Measurements from ENCODE around the gene GLRA3.
"Not testable (repeated sequence)": the region's sequence is repeated elsewhere in the genome, so short reads cannot be mapped to it uniquely, and the experiment has no call there.

The GLRA3 gene

DNA sequence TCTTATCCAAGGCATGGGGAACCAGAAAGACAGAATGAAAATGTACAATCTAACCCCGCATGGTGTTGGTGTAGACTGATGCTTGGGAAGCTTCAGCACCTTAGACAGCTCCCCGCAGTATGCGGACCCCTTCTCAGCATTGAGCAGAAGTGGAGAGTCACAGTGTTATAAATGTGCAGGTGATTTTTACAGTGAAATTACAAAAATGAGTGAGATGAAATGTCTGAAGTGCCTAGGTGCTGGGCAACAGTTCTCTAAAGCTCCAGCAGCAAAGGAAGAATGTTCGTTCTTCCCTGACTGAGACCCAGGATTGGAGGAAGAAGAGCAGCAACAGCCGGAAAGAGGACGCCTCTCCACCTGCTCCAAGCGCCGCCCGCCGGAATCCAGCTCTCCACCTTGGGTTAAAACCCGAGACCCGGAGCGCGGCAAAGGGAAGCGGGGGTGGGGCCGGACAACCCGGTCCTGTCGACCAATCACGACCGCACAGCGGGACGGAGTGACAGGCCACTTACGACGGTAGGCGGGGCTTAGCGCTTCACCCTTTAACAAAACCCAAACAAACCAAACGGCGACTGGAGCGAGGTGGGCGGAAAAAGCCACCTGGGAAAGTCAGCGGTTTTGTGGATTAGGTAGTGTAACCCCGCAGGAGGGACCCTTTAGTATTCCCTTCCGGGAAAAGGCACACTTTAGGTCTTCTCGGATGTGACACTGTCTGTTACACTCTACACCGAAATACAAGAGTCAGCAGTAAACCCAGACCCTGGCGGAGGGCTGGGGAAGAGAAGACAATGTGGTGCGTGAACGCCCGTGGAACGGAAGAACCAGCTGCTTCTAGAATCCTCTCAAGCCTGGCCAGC, at the start of gene GLRA3:
GLRA3 (minus strand) TSS at position 403 of the 857 bp plus-strand sequence. CDS start 436 bp downstream, outside the sequence.
- DNase-seq, result peak in 1 of 2 donors; percentile 24

DNA sequence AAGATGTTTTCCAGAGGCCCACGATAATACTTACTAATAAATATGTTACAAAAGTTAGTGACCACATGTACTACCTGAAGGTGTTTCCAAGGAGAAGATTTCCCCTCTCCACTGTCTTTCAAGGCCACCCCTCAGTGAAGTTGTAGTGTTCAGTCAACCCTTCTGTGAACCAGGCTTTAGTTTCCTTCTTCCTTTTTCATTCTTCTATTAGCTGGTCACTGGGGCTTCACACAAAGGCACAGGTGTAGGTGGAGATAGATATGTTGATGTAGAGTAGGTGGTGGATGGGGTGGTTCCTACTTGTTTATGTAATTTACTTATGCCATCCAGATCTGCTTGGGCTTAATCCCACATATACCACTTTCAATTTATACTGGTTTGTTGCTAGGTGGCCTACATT, 45.9 kb upstream of the GLRA3 start:
- DNase-seq, result no peak

DNA sequence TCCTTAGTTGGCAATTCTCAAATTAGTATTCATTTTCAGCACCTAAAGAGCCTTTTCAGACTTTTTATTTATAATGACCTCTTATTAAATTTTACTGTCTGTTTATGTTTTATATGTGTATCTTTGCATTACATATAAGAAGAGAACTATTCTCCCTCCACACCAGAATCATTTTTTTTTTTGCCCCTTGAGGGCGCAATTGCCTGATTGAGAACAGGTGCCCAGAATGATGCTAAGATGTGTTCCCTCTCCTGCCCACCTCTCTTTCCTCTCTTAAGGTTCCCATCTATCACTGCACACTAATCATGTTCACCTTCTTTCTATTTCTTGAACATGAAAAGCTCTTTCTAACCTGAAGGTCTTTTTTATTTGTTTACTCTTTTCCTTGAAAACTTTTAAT, 44.9 kb upstream of the GLRA3 start:
- no peak for DNase-seq

DNA sequence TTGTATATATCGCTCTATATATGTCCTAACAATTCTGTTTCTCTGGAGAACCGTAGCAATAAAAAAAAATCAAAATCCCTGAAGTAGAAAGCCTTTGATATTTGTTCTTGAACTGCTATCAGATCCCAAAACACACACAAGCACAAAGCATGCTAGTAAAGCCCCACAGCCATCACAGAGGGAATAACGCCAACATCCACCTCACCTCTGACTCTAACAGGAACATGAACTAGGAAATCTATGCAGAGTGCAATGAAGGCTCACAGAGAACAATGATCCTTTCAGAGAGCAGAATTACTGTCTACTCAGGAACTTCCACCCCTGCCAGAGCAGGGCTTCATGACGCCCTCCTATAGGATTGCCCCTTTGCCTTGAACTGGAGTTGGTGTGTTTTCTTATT, 44.1 kb upstream of the GLRA3 start:
- DNase-seq, result not testable (repeated sequence)

DNA sequence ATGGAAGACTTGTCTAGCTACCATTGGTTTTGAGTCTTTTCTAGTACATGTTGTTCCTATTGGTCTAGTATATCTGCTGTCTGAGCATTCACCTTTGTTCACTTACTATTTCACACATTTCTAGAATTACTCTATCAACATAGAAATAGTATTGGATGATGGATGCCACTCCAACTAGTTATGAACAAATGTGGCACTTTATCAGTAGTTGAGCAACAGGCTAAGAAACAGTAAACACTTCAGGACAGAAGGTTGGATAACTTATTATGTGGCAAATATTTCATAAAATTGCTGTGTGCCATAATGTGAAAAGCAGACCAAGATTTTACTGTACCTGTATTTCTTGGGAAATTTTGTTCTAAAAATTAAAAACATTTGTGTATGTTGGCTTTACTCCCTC, 42.4 kb upstream of the GLRA3 start:
- DNase-seq, result no peak

DNA sequence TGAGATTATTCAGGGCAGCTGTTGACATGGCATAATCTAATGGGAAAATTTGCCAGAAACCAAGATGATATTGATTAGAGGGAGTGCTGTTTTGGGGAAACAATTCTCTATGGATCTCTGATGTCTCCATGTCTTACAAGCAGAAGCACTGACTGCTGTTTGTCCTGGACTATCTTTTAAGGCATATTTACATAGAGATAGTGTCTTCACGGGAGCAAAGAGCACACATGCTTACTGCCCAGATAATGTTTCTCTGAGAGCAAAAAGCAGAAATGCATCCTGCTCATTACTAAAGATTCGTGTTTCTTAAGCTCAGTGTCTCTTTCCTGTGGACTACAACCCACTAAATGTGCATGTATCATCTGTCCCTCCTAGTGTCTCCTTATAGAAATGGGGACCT, 41.3 kb upstream of the GLRA3 start:
- DNase-seq, result no peak

DNA sequence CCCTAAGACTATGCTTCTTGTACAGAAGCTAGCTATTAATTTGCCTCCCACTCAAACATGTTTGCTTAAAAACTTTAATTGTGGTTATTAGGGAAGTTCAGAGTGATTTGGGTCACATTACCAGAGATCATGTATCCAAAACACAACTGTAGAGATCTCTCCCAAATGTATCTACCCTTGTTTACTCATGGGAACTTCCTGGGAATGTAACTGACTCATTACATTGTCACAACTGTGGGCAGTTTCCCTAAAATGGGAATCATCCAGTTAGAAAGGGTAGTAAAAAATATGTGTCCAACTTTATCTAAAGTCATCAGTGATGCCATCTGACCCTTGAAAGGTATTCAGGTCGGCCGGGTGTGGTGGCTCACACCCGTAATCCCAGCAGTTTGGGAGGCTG, 40.3 kb upstream of the GLRA3 start:
- no peak for DNase-seq

DNA sequence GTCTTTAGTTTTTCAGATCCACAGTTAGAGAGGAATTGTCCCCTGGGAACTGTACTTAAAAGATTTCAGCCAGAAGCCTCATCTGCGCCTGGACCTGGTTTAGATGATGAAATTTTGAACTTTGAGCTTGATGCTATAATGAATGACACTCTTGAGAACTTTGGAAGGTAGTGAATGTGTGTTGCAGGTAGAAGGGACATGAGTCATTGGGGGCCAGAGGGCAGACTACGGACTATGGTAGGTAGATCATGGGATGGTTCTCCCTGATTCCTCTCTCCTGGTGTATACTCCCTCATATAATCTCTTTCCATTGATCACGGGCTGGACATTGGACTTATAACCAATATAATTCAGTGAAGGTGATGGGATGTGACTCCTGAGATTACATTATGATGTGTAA, 38.9 kb upstream of the GLRA3 start:
- DNase-seq, result no peak

DNA sequence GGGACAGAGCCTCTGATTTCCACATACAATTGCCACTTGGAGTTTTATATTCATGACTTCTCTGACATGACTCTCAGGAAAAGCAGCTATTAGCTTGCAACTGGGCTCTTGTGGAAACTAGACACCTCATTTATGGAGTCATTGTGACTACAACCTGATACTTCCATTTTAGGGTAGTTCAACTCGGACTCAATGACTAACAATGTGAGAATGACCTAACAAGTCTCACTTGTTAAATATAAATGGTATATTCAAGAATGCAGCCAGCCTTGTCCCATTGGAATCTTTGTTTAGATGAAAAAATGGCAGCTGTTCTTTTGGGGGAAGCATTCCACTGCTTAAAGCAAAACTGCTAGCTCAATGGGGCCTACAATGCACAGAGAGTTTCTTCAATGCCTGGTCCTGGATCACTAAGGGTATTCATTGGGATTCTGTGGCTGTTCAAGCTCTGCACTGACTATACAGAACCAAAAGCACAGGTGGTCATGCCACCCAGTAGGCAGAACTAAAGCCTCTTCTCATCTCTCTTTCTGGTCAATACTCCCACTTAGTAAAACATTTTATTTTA, 36.5 kb upstream of the GLRA3 start:
- DNase-seq, result no peak

DNA sequence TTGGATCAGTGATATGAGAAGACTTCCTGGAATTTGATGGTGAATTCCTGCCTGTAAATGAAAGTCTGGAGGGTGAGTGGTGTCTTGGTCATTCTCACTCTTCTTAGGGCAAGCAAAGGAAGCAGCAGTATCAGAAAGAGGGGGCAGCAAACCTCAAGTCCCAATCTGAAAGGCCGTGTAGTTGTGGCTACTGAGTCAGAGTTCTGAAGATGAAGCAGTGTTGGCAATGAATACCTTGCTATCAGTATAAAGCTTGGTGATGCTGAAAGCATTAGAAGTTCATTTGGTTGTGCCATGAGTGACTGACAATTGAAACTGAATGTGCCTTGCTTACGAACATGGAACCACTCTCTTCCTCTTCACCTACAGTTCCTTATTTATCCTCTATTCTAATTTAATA, 35.0 kb upstream of the GLRA3 start:
- no peak for DNase-seq

DNA sequence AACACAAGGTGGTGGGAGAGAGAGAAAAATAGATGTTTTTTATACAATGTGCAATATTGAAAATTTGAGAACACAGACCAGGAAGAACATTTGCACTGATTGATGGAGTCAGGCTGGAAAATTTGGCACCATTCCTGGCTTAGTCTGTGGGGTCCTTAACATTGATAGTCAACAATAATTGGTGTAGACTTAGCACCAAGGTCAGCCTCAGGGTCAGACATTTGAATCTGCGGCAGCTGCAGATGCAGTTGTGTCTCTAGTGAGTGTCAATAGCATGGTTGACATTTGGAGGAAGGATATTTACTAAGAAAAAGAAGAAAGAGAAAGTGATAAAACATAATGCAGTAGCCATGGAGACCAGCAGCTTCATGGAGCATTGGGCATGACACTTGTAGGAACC, 31.5 kb upstream of the GLRA3 start:
- no peak for DNase-seq

DNA sequence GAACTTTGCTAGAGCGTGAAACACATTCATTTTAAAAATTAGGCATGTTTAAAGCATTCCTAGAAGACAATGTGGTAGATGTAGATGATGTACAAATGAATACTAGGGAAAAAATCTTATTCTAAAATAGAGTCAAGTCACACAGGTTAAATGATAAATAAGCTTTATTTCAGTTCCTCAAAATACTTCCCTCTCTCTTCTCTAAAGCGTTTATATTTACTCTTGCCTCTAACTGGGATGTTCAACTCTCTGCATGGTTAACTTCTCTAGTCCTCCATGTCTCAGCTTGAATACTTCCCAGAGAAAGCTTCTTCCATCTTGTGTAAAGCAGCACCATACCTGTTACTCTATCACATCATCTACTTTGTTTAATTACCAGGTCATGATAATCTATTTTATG, 30.9 kb upstream of the GLRA3 start:
- DNase-seq, result no peak

DNA sequence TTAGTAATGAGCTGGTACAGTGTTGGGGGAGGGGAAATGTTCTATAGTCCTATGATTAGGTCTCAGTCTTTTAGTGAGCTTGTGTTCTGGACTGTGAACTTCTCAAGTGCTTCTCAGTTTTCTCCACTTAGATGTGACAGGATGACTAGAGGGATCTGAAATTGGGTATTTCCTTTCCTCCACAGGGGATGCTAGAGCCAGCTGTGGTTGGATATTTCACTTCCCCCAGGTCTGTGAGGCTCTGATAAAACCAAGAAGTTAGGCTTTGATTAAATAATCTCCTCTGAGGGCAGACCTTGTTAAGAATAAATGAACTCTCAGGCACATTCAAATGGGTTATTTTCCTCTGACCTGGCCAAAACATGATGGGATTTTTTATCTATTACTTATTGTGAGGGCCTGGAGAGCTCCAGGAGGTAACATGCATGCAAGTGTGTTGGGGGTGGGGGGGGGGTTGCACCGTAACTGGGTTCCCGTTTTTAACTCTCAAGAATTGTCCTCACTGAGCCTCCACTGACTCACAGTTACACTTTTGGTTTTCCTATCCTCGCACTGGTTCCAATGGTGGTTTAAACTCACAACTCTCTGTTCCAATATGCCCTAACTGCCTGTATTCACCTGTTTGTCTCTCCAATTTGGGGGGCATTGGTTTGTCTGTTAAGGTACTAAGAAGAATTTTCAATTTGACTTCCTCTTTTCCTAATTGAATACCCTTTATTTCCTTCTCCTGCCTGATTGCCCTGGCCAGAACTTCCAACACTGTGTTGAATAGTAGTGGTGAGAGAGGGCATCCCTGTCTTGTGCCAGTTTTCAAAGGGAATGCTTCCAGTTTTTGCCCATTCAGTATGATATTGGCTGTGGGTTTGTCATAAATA, 28.1 kb upstream of the GLRA3 start:
- DNase-seq, result no peak

DNA sequence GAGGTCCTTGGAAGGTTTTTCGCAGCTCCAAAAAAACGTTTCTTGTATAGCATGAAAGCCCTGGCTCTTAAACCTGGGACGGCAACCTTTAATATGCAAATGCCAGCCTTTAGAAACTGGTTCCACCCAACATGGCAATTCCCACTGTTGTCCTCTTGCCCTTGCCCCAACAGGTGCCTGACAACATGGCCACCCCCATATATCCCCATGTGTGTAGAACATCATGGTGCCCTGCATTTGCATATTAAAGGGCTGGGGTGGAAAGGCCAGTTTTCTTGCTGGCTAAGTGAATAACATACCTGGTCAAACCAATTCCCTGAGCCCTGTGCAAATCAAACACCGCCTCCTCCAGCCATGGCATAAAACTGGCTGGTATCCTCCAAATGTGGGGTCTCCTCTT, 26.0 kb upstream of the GLRA3 start:
- no peak for DNase-seq

DNA sequence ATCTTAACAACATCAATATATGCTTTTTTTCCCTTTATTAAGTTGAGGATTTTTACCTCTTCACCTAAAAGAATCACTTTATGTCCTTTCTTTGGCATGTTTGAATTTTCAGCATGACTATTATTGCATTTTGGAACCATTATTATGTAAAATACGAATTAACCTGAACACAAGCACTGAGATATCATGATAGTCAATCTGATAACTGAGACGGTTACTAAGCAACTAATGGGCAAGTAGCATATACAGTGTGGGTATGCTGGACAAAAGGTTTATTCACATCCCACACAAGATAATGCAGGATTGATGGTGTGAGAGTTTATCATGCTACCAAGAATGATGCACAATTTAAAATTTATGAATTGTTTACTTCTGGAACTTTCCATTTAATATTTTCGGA, 24.6 kb upstream of the GLRA3 start:
- DNase-seq, result no peak

DNA sequence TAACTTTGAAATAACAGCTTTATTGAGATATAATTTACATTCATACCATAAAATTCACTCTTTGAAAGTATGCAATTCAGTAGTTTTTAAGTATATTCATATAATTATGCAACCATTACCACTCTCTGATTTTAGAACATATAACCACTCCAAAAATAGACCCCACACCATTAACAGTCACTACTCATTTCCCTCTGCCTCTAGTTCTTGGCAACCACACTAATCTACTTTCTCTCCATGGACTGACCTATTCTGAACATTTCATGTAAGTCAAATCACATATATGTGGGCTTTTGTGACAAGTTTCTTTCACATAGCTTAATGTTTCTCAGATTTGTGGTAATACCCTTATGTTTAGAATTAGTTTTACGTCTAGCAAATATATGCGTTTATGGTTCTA, 19.5 kb upstream of the GLRA3 start:
- DNase-seq, result no peak

DNA sequence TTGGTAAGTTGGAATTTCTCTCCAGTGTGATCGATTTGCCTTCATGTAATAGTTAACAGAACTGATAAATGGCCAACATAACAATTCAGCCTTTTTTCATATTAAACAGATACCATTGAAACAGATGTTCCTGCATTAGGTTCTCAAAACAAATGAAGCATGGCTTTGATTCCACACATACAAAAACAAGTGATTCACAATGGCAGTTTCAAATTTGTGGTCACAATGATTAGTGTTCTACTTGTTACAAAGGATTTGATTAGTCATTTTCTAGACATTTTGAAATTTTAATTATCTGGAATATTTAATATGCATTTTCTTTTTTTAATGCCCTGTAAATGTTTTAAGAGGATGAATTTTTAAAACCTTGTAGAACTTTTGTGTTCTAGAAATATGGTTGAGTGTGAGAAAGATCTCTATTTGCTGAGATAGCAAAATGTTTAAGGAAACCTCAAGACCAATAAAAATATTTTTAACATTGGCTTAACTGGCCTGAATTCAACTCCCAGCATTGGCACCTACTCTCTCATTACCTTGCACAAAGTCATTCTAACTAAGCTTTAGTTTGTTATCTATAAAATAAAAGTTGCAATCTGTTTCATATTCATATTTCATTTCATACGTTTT, 18.9 kb upstream of the GLRA3 start:
- no peak for DNase-seq

DNA sequence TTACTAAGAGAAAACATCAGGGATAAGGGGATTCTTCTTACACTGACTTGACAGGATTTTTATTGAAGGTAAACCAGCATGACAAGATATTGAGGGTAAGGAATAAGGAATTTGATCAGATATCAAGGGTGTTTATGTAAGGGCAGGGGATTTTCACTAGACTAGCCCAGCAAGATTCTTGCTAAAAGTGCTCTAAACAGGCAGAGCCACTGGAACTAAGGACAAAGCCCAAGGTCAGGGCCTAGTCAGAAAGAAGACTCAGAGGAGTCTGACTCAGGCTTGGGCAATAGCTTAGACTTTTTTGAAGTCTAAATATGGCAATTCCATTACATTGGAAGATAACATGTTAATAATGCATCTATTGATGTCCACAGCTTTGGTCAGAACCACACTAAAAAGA, 6.5 kb upstream of the GLRA3 start:
- DNase-seq, result no peak

DNA sequence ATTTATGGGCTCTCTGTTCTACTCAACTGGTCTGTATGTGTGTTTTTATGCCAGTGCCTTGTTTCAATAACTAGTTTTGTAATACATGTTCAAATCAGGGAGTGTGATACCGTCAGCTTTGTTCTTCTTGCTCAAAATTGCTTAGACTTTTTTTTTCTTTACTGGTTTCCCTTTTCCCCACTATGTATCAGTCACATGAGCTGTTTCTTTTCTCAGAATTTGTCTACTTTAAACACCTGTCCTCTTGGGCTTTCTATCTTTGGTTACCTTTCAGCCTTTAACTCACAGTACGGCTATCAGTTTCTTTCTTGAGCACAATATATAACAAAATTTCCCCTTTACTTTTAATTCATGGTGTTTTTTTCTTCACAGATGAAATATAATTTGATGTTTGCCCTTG, 5.4 kb upstream of the GLRA3 start:
- DNase-seq, result no peak

DNA sequence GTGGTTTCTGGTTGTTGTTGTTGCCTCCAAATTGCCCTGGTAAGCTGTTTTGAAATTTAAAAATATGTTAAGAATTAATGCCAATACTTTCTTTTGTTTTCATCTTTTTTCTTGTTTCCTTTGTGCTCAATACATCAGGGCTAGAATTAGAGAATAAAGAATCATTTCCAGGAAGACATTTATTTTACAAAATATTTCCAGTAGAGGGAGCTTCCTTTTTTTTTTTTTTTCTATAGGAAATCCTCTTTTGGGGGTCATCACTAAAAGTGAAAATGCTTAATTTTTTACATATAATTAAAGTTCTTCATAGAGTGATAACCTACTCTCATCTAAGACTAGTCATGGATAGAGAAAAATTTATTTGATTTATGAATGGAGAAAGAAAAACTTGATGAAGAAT, 2.4 kb downstream of the GLRA3 start:
- no peak for DNase-seq

DNA sequence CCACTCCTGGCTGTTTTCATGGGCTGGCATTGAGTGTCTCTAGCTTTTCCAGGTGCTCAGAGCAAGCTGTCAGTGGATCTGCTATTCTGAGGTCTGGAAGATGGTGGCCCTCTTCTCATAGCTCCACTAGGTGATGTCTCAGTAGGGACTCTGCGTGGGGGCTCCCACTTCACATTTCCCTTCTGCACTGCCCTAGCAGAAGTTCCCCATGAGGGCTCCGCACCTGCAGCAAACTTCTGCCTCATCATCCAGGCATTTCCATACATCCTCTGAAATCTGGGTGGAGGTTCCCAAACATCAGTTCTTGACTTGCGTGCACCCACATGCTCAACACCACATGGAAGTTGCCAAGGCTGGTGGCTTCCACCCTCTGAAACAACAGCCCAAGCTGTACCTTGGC, 13.8 kb downstream of the GLRA3 start:
- DNase-seq, result no peak

DNA sequence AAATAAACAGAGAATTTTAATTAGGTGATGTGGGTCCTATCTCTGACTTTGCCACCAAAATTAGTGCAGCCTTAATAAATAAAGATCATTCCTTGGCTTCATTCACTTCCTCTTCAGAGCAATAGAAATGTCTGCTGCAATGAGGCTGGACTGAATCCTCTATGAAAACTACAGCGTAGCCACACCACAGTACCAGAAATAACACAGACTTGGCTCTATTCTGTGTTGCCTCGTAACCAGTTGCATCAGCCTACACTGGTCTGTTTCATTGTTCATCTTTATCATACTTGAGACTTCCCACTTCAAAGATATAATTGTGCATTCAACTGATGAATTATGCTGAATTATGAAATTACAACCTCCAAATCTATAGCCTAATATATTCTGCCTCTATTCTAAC, 15.8 kb downstream of the GLRA3 start:
- no peak for DNase-seq

DNA sequence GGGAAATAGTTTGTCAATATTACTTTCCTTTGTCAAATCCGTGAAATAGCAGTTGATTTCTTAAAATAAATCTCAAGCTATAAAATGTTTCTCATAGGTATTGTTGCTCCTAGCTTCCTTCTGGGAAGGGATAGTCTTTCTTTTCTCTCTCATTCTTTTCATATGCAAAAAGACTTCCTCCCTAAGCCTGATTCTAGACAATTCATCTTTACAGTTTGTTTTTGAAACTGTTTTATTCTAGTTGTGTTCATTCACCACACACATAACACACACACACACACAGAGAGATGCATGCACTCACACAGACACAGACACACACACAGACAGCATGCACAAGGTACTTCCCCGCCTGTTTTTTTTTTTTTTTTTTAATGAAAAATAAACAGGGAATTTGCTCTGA, 18.2 kb downstream of the GLRA3 start:
- DNase-seq, result no peak
